HG02884 (cell line): ENCODE data around the gene EIF4EBP2.

Experiments used
- ATAC-seq: cut with Tn5 transposase; IDR thresholded peaks from one replicate; pipeline ENCODE4 v1.9.1; 2021; ENCODE audit warnings: mild to moderate bottlenecking, moderate library complexity; ENCODE audit not compliant: unreplicated experiment

EIF4EBP2 gene

GRCh38 chr10:70458329-70459060 lies 54.5 kb downstream of the EIF4EBP2 start:
- ATAC-seq, result no peak

DNA sequence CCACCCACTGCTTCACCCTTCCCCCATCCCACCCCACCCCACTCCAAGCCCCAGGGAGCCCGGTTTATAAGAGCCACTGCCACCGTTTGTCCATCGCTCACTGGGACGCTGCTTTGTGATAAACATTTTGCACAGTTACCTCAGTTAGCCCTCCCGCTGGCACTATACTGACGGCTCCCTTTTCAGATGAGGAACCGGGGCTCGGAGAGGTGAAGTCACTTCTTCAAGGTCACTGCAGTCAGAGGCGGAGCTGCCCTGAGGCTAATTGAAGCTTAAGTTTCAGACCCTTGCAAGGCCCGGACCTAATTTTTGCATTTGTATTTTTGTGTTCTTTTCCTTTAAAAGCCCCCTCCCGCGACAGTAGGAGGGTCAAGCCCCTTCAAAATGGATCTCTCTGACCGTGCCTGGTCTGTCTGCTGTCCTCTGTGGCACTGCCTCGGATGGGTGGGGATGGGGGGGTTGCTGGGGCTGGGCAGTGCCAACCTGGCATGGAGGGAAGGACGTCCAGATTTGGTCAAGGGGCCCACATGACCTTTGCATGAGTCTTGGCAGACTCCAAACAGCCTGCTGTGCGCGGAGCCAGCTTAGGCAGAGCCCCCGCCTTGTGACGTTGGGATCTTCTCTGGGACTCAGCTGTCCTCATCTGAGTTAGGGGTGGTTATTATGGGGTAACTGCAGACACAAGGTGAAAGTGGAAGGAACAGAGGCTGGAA lies 55.3 kb downstream of the EIF4EBP2 start:
- ATAC-seq, result no peak

- no peak for ATAC-seq
Measured at GRCh38 chr10:70459774-70460490, 56.0 kb downstream of the EIF4EBP2 start.

DNA sequence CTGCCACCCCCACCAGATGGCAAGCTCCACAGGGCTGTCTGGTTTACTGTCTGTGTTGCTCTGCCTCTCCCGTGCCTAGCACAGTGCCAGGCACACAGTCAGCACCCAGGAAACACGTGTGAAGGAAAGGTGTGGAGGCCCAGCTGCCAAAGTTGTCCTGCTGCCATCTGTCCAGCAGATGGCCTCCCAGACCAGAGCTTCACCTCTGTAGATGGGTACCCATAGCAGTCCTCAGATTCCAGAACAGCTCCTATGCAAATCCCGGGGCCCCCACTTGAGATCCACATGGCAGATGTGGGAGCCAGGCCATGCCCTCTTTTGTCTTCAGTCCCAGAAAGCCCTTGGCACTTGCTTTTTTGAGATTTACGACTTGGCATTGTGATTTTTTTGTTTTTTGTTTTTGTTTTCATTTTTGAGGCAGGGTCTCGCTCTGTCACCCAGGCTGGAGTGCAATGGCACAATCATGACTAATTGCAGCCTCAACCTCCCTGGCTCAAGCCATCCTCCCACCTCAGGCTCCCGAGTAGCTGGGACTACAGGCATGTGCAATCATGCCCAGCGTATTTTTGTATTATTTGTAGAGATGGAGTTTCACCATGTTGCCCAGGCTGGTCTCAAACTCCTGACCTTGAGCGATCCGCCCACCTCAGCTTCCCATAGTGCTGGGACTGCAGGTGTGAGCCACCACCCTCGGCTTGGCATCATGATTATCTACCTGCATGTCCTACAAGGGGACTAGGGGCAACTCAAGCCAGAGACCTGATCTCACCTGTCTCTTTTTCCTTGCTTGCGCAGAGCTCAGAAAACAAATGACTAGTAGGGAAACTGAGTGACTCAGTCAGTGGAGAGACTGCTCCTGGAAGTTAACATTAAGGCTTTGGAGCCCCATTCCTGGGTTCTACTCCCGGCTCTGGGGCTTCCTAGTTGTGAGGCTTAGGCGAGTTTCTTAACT lies 57.7 kb downstream of the EIF4EBP2 start:
- no peak for ATAC-seq

DNA sequence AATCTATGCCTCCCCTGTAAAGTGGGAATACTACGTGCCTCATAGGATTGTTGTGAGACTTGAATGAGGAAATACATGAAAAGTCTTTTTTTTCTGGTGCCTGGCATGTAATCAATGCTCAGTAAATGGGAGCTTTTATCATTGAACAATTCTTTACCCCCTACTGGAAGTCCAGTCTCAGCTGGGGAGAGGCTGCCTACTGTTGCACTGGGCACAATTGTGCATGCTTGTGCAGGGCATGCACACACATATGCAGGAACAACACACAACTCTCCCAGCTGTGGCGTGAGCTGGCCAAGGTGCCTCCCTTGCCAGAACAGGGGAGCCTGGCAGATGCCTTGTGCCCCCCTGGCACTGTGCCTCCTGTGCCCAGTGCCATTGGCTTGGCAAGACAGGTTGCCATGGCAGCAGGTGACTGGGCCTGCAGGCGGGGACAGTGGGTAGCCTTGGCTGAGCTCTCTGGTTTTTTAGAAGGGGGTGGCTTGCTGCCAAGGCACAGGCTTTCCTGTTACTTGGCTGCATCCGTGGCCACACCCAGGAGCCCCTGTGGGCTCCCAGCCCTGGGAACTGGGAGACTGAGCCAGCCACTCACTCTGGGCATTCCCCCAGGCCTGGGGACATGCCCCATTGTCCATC lies 58.5 kb downstream of the EIF4EBP2 start:
- no peak for ATAC-seq

GRCh38 chr10:70465278-70465677 lies 61.3 kb downstream of the EIF4EBP2 start:
- ATAC-seq, result no peak

DNA sequence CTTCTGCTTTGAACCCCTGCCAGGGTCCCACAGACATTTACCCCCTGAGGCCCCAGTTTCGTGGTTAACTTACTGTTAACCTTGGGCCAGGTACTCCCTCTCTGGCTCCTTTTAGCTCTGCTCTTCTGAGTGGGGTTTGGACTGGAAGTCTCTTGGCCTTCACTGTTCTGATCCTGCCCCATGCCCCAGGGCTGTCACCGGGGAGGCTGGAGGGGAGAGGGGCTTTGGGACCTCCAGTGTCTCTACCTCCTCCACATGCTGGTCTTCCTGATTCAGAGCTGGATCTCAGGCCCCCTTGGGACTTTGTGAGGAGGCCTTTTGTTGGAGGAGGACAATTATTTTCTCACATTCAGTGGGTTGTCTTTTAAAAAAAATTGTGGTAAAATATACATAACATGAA lies 61.9 kb downstream of the EIF4EBP2 start:
- ATAC-seq, result no peak

DNA sequence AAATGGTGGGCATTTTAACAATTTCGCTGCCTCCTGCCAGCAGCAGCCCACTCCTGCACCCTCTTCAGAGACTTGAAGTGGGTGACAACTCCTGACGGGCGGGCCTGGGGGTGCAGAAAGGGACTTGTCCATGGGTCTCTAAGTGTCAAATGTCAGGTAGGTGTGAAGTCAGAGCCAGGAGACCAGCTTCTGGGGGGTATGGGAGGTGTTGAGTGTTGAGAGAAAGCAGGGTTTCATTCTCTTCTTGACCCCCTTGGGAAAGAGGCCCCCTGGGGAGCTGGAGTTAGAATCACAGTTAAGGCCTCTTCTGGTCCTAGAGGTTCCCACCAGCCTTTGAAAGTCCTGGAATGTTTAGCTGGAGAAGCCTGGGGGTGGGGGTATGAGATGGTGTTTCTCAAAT lies 63.0 kb downstream of the EIF4EBP2 start:
- ATAC-seq, result no peak

DNA sequence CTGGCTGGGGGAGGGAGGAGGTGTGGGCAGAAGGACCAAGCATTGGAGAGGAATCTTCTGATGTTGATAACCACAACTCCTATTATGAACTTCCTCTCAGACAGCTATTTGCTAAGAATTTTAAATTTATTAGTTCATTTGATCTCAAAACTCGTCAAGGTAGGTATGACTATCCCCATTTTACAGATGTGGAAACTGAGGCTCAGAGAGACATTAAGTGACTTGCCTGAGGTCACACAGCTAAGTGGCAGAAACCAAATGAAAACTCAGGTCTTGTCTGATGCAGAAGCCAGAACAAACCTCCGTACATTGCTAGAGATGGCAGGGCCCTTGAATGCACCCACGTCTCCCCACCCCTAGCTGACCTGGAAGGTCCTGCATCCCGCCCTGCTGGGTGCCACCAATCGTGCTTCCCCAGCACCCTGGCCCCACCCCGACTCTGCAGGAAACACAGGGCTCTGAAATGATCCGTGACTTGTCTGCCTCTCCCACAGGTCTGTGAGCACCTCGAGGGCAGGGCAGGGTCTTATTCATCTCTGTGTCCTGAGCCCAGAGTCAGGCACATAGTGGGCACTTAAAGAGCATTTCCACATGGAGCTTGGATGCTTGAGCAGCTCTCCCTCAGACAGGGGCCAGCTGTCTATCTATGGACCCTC lies 69.0 kb downstream of the EIF4EBP2 start:
- ATAC-seq, result no peak

DNA sequence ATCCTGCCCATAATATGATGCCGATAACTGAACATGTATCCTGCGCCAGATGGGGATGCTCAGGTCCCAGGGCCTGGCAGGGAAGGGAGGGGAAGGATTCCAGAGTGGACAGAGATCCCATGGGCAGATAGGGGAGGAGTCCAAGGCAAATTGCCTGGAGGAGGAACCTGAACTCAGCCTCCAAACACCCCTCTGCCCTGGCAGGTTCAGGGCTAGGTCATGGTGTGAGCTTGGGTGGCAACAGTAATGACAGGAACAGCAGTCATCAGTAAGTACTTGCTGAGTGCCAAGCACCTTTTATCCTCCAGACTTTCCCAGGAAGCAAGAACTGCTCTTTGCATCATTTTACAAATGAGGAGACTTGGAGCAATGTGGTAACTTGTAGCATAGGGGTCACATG lies 70.8 kb downstream of the EIF4EBP2 start:
- ATAC-seq, result no peak

- ATAC-seq, result no peak
Measured at GRCh38 chr10:70475661-70476060, 71.7 kb downstream of the EIF4EBP2 start.

- ATAC-seq, result no peak
Measured at GRCh38 chr10:70476249-70477035, 72.5 kb downstream of the EIF4EBP2 start.

DNA sequence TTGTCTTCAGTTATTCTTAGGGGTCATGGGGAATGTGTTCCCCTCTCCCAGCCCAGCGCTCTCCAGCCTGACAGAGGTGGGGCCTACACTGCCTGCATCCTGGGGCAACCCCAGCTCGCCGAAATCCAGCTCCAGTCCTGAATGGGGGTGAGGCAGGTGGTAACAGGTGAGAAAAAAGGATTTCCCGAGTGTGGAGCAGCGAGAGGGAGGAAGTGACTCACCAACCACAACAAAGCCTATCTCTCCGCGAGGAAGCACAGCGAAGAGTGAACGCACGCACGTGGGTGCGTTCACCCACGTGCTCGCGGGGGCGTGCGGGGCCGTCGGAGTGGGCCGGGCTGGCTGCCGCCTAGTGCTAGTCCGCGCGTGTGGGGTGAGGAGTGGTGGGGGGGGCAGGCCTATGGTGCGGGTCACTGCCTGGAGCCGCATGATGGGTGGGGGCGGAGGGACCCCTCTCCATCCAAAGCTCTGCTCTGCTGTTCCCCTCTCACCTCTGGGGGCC lies 73.8 kb downstream of the EIF4EBP2 start:
- no peak for ATAC-seq
